HG03520 (cell line): Measurements from ENCODE around the gene DNM1.
A peak's percentile ranks its signal among the peaks of the same experiment; 100 is the strongest.

Source experiments
- ATAC-seq: cut with Tn5 transposase; IDR thresholded peaks from one replicate; pipeline ENCODE4 v1.9.1; 2021; ENCODE audit warnings: mild to moderate bottlenecking, moderate library complexity; ENCODE audit not compliant: unreplicated experiment

Gene DNM1

GRCh38 chr9:128249908-128250838, 47.0 kb downstream of the DNM1 start:
- peak; percentile 77 for ATAC-seq

- ATAC-seq: no peak
These were observed 47.9 kb downstream of the DNM1 start for GRCh38 chr9:128250839-128251731.

GRCh38 chr9:128251732-128252100, 48.5 kb downstream of the DNM1 start:
- no peak for ATAC-seq

- no peak for ATAC-seq
These were observed 49.3 kb downstream of the DNM1 start for GRCh38 chr9:128252317-128253139.

GRCh38 chr9:128253140-128253990, 50.2 kb downstream of the DNM1 start:
- ATAC-seq: no peak

- no peak for ATAC-seq
These were observed 50.8 kb downstream of the DNM1 start for GRCh38 chr9:128253991-128254346.

- ATAC-seq: no peak
These were observed 51.2 kb downstream of the DNM1 start for GRCh38 chr9:128254362-128254761.

GRCh38 chr9:128254855-128255759, 51.9 kb downstream of the DNM1 start:
- no peak for ATAC-seq

- ATAC-seq: no peak
These were observed 54.1 kb downstream of the DNM1 start for GRCh38 chr9:128257086-128257825.

GRCh38 chr9:128257907-128258306, 54.7 kb downstream of the DNM1 start:
- ATAC-seq: no peak

- ATAC-seq: no peak
These were observed 55.1 kb downstream of the DNM1 start for GRCh38 chr9:128258326-128258725.

- ATAC-seq: no peak
These were observed 56.0 kb downstream of the DNM1 start for GRCh38 chr9:128259156-128259555.

- ATAC-seq: no peak
These were observed 57.2 kb downstream of the DNM1 start for GRCh38 chr9:128260340-128260739.

- no peak for ATAC-seq
These were observed 59.5 kb downstream of the DNM1 start for GRCh38 chr9:128262687-128263086.

- ATAC-seq: no peak
These were observed 62.2 kb downstream of the DNM1 start for GRCh38 chr9:128265348-128265847.

GRCh38 chr9:128266868-128267590, 63.9 kb downstream of the DNM1 start:
- no peak for ATAC-seq

- no peak for ATAC-seq
These were observed 67.9 kb downstream of the DNM1 start for GRCh38 chr9:128271112-128271511.
